ENCODE results near the gene OSBP. TPM values are rescaled to one million over a fixed set of nuclear protein-coding genes. Genes with fewer than 3 reads are reported as not detected.

OSBP gene
- total RNA-seq, 4 donors from 2014 or later: 37.2 to 71.5 (median 49.6) TPM

GRCh38 chr11:59607703-59608454 is 7.7 kb downstream of the OSBP start:
- Histone ChIP-seq H3K27me3 (no peaks in the 10 kb centered on the region), H3K4me1 (peaks cover 23% of the 10 kb centered on the region), H3K4me3 (no peak overlapping the region), H3K9me3 (no peaks in the 10 kb centered on the region), H3K36me3 (peaks cover 70% of the 10 kb centered on the region), H3K27ac (no peak overlapping the region)
- no peak for DNase-seq (ENCODE audit: low spot score in 2 of 2)
- 87% methylated on average over 6 of the region's 6 CpGs for WGBS
- TF ChIP-seq CTCF (IDR thresholded peaks at IDR 0.05): no peak

- WGBS: 96% methylated on average over 6 of the region's 6 CpGs
Observed at GRCh38 chr11:59602432-59602831, 13.1 kb downstream of the OSBP start.

GRCh38 chr11:59601788-59602187 is 13.8 kb downstream of the OSBP start:
- Histone ChIP-seq H3K27ac (no peak overlapping the region), H3K4me1 (no peaks in the 10 kb centered on the region), H3K9me3 (no peaks in the 10 kb centered on the region), H3K36me3 (peaks cover 95% of the 10 kb centered on the region), H3K4me3 (no peak overlapping the region), H3K27me3 (no peaks in the 10 kb centered on the region)
- no peak for DNase-seq (ENCODE audit: low spot score in 2 of 2)
- TF ChIP-seq CTCF (IDR thresholded peaks at IDR 0.05) (no peak), POLR2A (IDR thresholded peaks at IDR 0.05) (no peak), EP300 (IDR thresholded peaks at IDR 0.05) (no peak), POLR2AphosphoS5 (IDR thresholded peaks at IDR 0.05) (no peak)
- 86% methylated on average over 4 of the region's 4 CpGs for WGBS

More at GRCh38 chr11:59602432-59602831, 13.1 kb downstream of the OSBP start:
- H3K4me1 ChIP-seq: no peaks in the 10 kb centered on the region
- H3K9me3 ChIP-seq: no peaks in the 10 kb centered on the region
- no peaks in the 10 kb centered on the region for H3K27me3 ChIP-seq
- DNase-seq (ENCODE audit: low spot score in 2 of 2): no peak
- no peak overlapping the region for H3K4me3 ChIP-seq
- H3K36me3 ChIP-seq: peaks cover 95% of the 10 kb centered on the region
- no peak overlapping the region for H3K27ac ChIP-seq
- TF ChIP-seq POLR2A (IDR thresholded peaks at IDR 0.05) (no peak), EP300 (IDR thresholded peaks at IDR 0.05) (no peak), POLR2AphosphoS5 (IDR thresholded peaks at IDR 0.05) (no peak), CTCF (IDR thresholded peaks at IDR 0.05) (no peak)

- no peaks in the 10 kb centered on the region for H3K9me3 ChIP-seq
- H3K27me3 ChIP-seq: no peaks in the 10 kb centered on the region
- H3K27ac ChIP-seq: no peak overlapping the region
- peaks cover 94% of the 10 kb centered on the region for H3K36me3 ChIP-seq
- 84% methylated on average over 4 of the region's 4 CpGs for WGBS
- H3K4me3 ChIP-seq: no peak overlapping the region
- TF ChIP-seq POLR2A (IDR thresholded peaks at IDR 0.05): no peak
- no peak for DNase-seq (ENCODE audit: low spot score in 2 of 2)
- no peaks in the 10 kb centered on the region for H3K4me1 ChIP-seq
Observed at GRCh38 chr11:59600636-59601035, 14.9 kb downstream of the OSBP start.

GRCh38 chr11:59600234-59600633 is 15.3 kb downstream of the OSBP start:
- Histone ChIP-seq H3K27me3 (no peaks in the 10 kb centered on the region), H3K36me3 (peaks cover 94% of the 10 kb centered on the region), H3K27ac (no peak overlapping the region), H3K4me1 (no peaks in the 10 kb centered on the region), H3K9me3 (no peaks in the 10 kb centered on the region), H3K4me3 (no peak overlapping the region)
- no peak for DNase-seq (ENCODE audit: low spot score in 2 of 2)
- TF ChIP-seq EP300 (IDR thresholded peaks at IDR 0.05): no peak
- TF ChIP-seq CTCF (IDR thresholded peaks at IDR 0.05): no peak
- no peak for TF ChIP-seq POLR2A (IDR thresholded peaks at IDR 0.05)
- no peak for TF ChIP-seq POLR2AphosphoS5 (IDR thresholded peaks at IDR 0.05)
- 90% methylated on average over 2 of the region's 2 CpGs for WGBS

GRCh38 chr11:59598961-59599360 is 16.6 kb downstream of the OSBP start:
- Histone ChIP-seq H3K4me3 (no peak overlapping the region), H3K9me3 (no peaks in the 10 kb centered on the region), H3K27me3 (no peaks in the 10 kb centered on the region), H3K36me3 (peaks cover 95% of the 10 kb centered on the region), H3K4me1 (no peaks in the 10 kb centered on the region), H3K27ac (no peak overlapping the region)
- DNase-seq (ENCODE audit: low spot score in 2 of 2): no peak
- no peak for TF ChIP-seq EP300 (IDR thresholded peaks at IDR 0.05)
- TF ChIP-seq POLR2A (IDR thresholded peaks at IDR 0.05): no peak
- TF ChIP-seq POLR2AphosphoS5 (IDR thresholded peaks at IDR 0.05): no peak
- WGBS: 96% methylated on average over 1 of the region's 1 CpG
